GM19043 (cell line): ENCODE data around the gene LONP2.
A peak's percentile ranks its signal among the peaks of the same experiment; 100 is the strongest.
"Not testable (repeated sequence)": the region's sequence is repeated elsewhere in the genome, so short reads cannot be mapped to it uniquely, and the experiment has no call there.

ENCODE experiments used
- ATAC-seq: cut with Tn5 transposase; IDR thresholded peaks from one replicate; pipeline ENCODE4 v1.9.1; 2021; ENCODE audit warnings: low read depth; ENCODE audit not compliant: unreplicated experiment

The LONP2 gene

GRCh38 chr16:48365025-48365600 is 121.0 kb downstream of the LONP2 start:
- ATAC-seq, result no peak

GRCh38 chr16:48365601-48366164 is 121.6 kb downstream of the LONP2 start:
- ATAC-seq, result peak; percentile 89

- ATAC-seq, result peak; percentile 48
Observed at GRCh38 chr16:48366165-48367093, 122.3 kb downstream of the LONP2 start.

- ATAC-seq, result no peak
Observed at GRCh38 chr16:48367441-48368049, 123.4 kb downstream of the LONP2 start.

- no peak for ATAC-seq
Observed at GRCh38 chr16:48369765-48370164, 125.7 kb downstream of the LONP2 start.

GRCh38 chr16:48370229-48370628 is 126.1 kb downstream of the LONP2 start:
- no peak for ATAC-seq

GRCh38 chr16:48370668-48371392 is 126.7 kb downstream of the LONP2 start:
- not testable (repeated sequence) for ATAC-seq

GRCh38 chr16:48371393-48371780 is 127.3 kb downstream of the LONP2 start:
- ATAC-seq, result no peak

- no peak for ATAC-seq
Observed at GRCh38 chr16:48372744-48373143, 128.6 kb downstream of the LONP2 start.

GRCh38 chr16:48373258-48374029 is 129.3 kb downstream of the LONP2 start:
- no peak for ATAC-seq

- no peak for ATAC-seq
Observed at GRCh38 chr16:48374255-48374654, 130.2 kb downstream of the LONP2 start.

- ATAC-seq, result not testable (repeated sequence)
Observed at GRCh38 chr16:48377301-48377700, 133.2 kb downstream of the LONP2 start.

- ATAC-seq, result no peak
Observed at GRCh38 chr16:48378276-48378675, 134.2 kb downstream of the LONP2 start.

- ATAC-seq, result no peak
Observed at GRCh38 chr16:48378836-48379235, 134.7 kb downstream of the LONP2 start.

GRCh38 chr16:48381201-48381600 is 137.1 kb downstream of the LONP2 start:
- ATAC-seq, result no peak

- ATAC-seq, result no peak
Observed at GRCh38 chr16:48382131-48382530, 138.0 kb downstream of the LONP2 start.

- ATAC-seq, result no peak
Observed at GRCh38 chr16:48383009-48383876, 139.1 kb downstream of the LONP2 start.

- ATAC-seq, result no peak
Observed at GRCh38 chr16:48383877-48384519, 139.9 kb downstream of the LONP2 start.
